HG03520 (cell line): ENCODE data around the gene SRMS.
"Not testable (repeated sequence)": the region's sequence is repeated elsewhere in the genome, so short reads cannot be mapped to it uniquely, and the experiment has no call there.

Source experiments
- ATAC-seq: cut with Tn5 transposase; IDR thresholded peaks from one replicate; pipeline ENCODE4 v1.9.1; 2021; ENCODE audit warnings: mild to moderate bottlenecking, moderate library complexity; ENCODE audit not compliant: unreplicated experiment

Gene SRMS

DNA sequence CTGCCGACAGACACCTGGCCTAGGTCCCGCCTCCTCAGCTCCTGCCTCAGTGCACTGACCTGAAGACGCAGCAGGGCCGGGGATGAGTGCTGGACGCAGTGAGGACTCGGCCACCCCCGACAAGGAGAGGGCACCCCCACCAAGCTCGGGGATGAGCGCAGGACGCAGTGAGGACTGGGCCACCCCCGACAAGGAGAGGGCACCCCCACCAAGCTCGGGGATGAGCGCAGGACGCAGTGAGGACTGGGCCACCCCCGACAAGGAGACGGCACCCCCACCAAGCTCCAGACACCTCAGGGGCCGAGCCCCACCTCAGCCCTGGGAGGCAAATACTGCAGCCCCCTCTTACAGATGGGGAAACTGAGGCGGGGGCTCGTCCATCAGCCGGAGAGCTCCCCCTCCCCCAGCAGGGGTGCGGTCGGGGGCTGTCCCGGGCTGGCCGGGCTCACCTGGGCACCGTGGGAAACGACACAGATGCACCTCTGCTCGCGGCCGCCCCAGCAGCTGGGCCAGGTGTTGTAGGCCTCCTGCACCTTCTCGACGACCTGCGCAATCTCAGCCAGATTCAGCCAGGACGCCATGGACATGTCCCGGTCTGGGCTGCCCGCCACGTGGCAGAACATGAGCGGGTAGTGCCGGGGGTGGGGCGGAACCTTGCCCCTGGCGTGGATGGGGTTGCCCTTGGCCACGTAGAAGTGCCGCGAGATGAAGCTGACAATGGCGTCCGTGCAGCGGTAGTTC, 19.0 kb upstream of the SRMS start:
- no peak for ATAC-seq

DNA sequence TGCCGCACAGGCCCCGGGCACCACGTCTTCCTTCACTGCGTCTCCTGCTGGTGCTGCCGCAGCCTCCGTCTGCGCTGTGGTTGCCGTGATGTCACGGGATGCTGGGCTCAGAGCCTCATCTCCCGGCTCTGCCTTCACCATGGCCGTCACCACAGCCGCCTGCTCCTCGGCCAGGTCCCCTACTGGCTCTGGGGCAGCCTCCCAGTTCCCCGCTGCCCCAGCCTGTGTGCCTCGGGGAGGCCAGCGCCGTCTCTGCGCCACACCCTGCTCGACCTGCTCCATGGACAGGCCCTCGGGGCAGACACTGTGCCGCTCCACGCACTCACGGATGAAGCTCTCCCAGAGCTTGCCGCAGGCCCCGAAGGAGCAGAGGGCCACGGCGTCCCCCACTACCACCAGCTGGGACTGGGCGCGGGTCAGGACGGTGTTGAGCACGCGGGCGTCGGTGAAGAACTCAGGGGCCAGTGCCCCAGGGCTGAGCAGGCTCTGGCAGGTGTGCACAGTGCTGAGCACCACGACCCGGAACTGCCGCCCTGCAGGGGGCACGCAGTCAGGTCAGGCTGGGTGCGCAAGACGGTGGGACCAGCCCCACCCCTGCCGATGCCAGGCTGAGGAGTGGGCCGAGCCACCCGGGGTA, 18.3 kb upstream of the SRMS start:
- ATAC-seq: no peak

DNA sequence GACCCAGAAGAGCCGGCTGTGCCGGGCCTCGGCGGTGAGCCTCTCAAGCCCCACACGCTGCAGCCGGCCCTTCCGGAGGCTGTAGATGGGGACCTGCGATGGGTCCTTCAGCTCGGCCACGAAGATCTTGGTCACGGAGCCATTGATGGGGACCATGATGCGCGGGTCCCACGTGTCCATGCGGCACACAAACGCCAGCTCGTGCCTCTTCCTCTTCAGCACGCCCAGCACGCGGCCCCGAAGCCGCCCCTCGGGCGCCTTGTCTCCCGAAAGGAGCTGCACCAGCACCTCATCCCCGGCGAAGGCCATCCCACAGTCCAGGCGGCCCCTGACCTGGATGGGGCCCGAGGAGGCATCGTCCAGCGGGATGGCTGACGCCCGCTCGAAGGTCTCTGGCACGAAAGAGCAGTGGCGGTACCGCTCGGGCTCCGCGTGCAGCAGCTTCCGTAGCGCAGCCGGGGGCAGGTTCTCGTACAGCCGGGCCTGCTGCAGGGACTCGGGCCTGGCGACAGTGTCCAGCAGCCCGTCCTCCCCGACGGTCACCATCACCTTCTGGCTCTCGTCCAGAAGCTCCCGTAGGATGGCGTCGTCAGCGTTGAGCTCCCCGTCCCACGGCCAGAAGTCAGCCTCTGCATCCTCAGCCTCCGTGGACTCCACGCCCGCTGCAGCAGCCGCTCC, 17.6 kb upstream of the SRMS start:
- ATAC-seq: no peak

DNA sequence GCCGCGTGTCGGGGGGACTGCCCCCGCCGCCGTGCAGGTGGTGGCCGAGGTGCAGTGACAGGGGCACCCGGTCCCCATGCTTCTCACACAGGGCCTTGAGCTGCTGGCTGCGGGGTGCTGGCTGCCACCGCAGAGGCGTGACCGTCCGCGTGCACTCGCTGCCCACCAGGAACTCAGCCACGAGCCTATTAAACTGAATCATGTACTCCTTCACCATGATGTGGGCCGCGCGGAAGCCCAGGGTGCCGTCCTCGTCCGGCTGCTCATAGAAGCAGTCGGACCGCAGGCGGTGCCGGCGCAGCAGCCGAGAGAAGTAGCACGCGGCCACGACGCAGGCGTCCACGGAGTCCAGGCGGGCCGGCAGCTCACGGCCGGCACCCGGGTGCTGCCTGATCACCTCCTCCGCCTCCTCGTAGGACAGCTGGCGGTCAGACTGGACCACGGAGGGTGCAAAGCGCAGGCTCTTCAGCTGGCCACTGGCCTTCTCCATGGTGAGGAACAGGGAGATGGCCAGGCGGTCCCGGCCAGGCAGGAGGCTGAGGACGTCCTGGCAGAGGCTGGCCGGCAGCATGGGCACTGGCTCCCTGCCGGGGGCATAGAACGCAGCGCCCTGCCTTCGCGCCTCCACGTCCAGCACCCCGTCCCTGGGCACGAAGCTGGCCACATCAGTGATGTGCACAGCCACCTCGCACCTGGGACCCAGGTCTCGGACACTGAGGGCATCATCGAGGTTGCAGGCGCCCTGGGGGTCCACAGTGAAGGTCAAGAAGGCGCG, 16.7 kb upstream of the SRMS start:
- no peak for ATAC-seq

DNA sequence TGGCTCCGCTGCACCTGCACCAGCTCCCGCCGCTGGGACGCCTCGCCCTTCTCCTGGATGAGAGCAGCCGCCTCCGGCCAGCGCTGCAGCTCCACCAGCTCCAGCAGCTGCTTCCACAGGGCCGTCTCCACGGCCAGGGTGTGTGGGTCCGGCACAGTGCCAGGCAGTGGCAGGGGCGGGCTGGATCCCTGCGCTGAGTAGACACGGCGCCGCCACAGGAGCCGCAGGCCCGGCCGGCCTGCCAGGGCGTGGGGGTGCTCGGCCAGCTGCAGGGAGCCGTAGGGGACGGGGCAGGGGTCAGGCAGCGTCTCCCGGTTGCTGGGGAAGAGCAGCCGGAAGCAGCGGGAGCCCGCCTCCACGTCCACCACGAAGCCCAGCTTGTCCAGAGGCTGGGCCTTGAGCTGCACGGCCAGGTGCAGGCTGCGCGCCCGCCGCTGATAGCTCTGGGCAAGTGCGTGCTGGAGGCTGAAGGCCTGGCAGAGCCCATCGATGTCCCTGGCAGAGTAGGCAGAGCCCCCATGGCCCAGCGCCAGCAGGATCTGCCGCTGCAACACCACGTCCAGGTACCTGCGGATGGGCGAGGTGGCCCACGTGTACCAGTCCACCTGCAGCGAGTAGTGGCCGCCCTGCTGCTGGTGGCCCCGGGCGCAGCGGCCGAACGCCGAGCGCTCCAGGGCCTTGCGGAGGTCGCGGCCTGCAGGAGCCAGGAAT, 15.8 kb upstream of the SRMS start:
- no peak for ATAC-seq

DNA sequence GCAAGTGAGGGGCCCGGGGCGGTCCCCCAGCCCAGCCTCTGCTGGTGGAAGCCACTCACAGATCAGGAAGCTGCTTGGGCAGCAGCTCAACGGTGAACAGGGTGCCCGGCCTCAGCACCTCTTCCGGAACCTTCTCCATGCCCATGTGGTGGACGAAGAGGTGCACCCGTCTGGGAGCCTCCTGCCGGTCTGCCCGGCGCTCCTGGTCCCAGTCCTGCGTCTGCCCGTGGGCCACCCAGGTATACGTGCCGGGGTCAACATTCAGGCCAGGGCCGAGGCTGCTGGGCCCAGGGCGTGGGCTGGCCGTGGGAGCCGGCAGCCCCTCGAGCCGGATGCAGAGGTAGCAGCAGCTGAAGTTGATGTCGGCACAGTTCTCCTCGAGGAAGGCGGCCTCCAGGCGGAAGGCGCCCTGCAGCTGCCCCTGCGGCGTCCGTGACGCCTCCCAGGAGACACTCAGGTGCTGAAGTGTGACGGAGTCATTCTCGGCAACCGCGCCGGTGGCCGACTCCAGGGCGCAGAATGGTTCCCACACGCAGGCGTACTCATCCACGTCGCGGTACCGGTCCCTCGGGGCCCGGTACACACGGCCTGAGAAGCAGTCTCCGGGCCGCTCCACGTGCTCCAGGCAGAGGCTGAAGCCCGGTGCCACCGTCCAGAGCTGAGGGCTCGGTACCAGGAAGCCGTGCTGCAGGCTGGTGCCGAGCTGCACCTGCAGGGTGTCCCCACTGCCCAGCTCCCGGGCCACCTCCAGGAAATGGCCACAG, 15.1 kb upstream of the SRMS start:
- ATAC-seq: no peak

DNA sequence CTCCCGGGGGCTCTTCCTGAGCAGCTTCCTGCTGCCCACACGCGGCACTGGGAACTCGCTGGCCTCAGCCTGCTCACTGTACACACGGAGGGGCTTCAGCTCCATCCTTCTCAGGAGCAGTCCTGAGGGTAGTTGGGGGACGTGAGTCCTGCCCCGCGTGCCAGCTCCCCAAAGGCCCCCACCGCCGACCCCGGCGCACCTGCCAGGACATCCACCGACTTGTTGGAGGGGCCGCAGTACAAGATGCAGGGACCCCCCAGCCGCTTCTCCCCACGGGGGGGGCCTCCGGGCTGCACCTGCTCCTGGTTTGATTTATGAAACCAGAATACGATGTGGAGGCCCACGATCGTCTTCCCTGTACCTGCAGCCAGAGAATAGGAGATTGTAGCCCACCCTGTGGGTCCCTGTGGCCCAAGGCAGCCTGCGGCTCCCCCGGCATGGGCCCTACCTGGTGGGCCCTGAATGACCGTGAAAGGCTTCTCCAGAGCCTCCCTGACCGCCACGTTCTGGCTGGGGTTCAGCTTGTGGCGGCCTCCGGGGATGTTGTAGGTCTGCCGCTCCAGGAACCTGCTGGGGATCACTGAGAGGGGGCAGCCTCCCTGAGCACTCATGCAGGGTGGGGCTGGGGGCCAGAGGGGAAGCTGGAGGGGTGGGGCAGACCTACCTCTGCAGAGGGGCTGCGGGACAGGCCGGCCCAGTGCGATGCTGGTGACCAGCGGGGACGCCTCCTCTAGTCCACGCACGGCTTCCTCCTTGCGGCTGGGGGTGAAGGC, 14.3 kb upstream of the SRMS start:
- no peak for ATAC-seq

DNA sequence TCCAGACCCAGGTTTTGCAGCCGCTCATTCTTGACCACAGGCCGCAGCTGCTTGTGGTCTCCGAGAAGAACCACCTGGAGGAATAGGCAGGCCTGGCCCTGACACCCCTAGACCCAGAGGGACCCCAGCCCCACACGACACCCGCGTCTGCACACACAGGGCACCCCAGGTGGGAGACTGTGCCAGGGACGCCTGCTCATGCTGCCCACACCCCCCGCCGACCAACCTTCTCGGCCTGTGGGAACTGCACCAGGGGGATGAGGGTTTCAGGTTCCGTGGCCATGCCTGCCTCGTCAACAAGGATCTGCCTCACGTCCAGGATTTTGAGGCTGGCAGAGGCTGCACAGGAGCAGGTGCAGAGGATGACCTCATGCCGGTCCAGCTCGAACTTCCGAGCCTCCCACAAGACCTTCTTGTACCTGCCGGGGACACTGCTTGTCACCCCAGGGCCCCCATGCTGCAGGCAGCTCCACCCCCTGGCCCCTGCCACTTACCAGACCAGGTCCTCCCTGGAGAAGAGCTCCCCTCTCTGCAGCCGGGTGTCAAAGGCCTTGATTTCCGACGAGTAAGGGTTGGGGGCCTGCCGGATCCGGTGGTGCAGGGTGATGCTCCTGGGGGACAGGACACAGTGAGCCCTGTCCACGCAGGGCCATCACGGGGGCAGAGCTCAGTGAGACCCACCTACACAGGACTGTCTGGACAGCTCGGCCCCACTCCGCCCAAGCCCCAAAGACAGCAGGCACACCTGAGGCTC, 13.5 kb upstream of the SRMS start:
- ATAC-seq: no peak

DNA sequence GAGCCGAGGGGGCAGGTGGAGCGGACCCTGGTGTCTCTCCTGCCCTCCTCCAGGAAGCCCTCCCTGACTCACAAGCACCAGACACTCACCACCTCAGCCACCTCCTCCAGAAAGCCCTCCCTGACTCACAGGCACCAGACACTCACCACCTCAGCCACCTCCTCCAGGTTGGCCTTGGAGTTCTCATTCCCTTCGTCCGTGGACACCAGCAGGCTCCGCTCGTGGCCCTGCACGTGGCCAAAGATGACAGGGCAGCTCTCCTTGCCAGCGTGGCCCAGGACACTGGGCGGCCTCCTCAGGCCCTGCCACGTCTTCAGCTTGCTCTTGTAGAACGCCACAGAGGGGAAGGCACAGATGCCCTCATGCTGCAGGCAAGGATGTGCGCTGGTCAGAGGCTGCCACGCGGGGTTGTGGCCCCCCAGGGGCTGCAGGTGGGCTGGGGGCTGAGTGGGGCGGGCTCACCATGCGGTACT, 12.8 kb upstream of the SRMS start:
- ATAC-seq: no peak

DNA sequence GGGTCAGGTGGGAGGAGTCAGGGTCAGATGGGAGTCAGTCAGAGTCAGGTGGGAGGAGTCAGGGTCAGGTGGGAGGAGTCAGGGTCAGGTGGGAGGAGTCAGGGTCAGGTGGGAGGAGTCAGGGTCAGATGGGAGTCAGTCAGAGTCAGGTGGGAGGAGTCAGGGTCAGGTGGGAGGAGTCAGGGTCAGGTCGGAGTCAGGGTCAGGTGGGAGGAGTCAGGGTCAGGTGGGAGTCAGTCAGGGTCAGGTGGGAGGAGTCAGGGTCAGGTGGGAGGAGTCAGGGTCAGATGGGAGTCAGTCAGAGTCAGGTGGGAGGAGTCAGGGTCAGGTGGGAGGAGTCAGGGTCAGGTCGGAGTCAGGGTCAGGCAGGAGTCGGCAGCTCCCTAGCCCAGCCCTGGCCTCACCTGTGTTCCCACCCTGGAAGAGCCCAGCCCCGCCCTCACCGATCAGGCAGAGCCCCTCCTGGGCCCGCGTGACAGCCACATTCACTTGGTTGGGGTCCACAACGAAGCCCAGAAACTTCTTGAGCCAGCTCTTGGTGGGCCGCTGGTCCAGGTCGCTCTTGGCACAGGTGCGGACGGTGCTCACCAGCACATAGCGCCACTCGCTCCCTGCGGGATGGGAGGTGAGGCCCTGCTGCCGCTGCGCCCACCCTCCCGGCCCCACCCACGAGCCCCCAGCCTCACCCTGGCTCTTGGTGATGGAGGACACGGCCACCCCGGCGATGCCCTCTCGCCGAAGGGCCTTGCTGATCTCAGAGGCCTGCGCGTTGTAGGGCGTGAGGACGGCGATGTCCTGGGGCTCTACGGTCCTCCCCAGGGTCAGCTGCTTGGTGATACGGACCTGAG, 12.2 kb upstream of the SRMS start:
- not testable (repeated sequence) for ATAC-seq

DNA sequence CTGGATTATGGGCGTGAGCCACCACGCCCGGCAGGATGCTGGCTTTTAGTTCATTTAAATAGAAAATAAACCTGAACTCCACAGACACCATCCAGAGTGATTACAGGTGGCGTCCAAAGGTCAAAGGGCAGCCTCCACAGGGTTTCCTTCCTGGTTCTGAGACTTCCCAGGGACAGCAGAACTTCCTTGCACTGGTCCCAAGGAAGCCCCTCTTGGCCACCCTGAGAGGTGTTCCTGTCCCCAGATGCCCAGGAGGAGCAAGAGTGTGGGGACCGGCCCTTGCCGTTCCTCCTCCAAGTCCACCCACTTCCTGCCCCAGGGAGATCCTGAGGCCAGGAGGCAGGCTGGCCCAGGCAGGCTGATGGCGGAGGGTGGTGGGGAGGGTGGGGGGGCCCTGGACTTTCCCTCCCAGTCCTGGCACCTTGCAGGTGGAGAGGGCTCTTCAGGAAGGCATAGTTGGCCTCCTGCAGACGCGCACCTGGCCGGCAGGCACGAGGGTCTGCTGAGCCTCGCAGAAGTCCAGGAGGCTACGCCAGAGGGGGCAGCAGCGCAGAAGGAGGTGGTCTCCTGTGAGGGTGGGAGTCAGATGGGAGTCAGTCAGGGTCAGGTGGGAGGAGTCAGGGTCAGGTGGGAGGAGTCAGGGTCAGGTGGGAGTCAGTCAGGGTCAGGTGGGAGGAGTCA, 11.4 kb upstream of the SRMS start:
- no peak for ATAC-seq

DNA sequence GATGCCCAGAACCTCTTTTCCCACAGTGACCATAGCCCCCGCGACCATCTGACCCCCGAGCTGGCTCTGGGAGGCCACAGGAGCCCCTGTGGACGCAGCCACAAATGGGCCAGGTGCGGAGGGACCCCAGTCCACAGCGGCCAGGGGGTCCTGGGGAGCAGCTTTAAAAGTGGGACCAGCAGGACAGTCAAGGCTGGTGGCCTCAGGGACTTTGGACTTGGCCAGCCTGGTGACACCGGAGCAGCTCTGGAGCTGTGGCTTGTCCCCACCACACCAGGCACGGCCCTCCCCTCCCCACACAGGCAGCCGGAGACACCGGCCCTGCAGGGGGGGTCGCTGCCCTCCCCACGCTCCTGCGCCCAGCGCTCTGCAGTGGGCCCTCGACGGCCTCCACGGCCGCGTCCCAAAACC, 9.9 kb upstream of the SRMS start:
- ATAC-seq: no peak

DNA sequence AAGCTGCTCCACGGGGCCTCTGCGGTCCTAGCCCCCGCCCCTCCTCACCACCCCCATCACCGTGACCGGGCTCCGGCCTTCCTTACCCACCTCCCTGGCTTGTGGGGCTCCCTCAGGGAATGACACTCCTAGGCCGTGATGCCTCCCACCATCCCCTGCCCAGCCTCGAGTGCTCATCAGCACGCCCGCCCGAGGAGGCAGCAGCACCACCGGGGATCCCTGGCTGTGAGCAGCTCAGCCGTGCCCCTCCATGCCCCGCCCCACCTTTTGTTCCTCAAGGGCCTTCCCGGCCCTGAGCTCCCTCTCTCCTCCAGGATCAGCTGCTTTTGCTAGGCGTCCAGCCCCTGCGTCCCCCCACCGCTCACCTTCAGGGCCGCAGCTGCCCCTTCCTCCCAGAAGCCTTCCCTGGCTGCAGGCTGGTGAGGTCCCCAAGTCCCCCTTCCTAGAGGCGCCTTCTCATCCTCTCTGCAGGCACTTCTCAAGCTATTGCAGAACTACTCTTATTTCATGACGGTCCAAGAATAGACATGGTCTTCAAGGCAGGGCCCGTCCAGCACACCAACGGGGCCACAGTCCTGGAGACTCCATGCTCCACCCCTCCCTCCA, 9.4 kb upstream of the SRMS start:
- no peak for ATAC-seq

DNA sequence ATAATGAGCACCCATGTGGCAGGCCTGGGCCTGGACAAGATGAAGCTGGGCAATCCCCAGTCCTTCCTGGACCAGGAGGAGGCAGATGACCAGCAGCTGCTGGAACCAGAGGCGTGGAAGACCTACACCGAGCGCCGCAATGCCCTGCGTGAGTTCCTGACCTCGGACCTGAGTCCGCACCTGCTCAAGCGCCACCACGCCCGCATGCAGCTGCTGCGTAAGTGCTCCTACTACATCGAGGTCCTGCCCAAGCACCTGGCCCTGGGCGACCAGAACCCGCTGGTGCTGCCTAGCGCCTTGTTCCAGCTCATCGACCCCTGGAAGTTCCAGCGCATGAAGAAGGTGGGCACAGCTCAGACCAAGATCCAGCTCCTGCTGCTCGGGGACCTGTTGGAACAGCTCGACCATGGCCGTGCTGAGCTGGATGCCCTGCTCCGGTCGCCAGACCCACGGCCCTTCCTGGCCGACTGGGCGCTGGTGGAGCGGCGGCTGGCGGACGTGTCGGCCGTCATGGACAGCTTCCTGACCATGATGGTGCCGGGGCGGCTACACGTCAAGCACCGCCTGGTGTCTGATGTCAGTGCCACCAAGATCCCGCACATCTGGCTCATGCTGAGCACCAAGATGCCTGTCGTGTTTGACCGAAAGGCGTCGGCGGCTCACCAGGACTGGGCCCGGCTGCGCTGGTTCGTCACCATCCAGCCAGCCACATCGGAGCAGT, 8.3 kb upstream of the SRMS start:
- ATAC-seq: no peak

DNA sequence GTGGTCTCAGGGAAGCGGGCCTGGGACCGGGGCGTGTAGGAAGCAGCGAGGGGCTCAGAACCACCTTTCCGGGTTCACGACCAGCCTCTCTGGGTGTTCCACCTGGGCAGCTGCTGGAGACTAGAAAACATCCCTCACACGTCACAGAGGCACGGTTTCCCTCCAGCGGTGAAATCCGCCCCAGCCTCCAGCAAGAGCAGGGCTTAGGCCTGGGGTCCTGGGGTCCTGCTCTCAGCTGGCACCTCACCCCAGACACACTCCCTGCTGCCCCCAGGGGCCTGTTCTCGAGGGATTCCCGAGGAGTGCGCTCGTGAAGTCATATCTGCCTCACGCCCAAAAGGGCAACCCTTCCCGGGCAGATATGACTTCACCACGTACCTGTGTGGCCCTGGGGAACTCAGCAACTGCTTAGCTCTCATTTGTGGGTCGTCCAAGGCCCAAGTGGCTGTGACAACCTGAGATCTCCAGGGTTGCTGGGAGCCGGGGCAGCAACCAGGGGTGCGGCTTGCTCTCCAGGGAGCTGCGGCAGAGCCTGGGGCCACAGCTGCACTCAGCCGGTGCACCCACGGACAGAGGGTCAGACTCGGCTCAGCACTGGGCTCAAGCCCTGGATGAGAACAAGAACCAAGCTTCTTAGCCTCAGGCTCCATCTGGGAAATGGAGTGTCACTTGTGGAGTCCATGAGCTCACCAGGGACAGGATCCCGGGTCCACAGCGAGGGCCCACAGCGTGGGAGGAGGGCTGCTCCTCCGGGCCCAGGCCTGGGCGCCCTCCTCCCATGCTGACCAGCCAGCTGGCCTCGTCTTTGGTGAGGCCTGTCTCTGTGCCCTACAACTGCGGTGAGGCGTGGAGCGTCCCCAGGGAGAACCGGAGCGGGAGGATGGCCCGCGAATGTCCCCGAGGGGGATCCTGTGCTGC, 7.1 kb upstream of the SRMS start:
- no peak for ATAC-seq
